Parathyroid adenoma (tissue), 2 donors: ENCODE results near the gene EVX2.

Experiments
- H2AFZ ChIP-seq: fragments of 300-600 bp; sonication (generic); one replicate; pipeline ENCODE4 v1.7.0; 2017; ENCODE audit warnings: antibody characterized with exemption, mild to moderate bottlenecking
- H3K27ac ChIP-seq: fragments of 300-600 bp; sonication (generic); one replicate; pipeline ENCODE4 v1.7.0; 2017
- H3K27me3 ChIP-seq: fragments of 300-600 bp; sonication (generic); one replicate; pipeline ENCODE4 v1.7.0; 2017; ENCODE audit warnings: low read length; ENCODE audit not compliant: control insufficient read depth, insufficient read depth
- H3K36me3 ChIP-seq: fragments of 300-600 bp; sonication (generic); one replicate; pipeline ENCODE4 v1.7.0; 2017; ENCODE audit warnings: low read length; ENCODE audit not compliant: control insufficient read depth, insufficient read depth
- H3K4me1 ChIP-seq: fragments of 300-600 bp; sonication (generic); one replicate; pipeline ENCODE4 v1.7.0; 2017; ENCODE audit warnings: control low read depth
- H3K4me2 ChIP-seq: fragments of 300-600 bp; sonication (generic); one replicate; pipeline ENCODE4 v1.7.0; 2017; ENCODE audit warnings: low read length
- H3K4me3 ChIP-seq: fragments of 300-600 bp; sonication (generic); one replicate; pipeline ENCODE4 v1.7.0; 2017; ENCODE audit warnings: low read depth, low read length
- H3K79me2 ChIP-seq: fragments of 300-600 bp; sonication (generic); one replicate; pipeline ENCODE4 v1.7.0; 2017; ENCODE audit warnings: control low read depth
- H3K9ac ChIP-seq: fragments of 300-600 bp; sonication (generic); one replicate; pipeline ENCODE4 v1.7.0; 2017; ENCODE audit warnings: mild to moderate bottlenecking
- H3K9me3 ChIP-seq: fragments of 300-600 bp; sonication (generic); one replicate; pipeline ENCODE4 v1.7.0; 2017; ENCODE audit warnings: low read length; ENCODE audit not compliant: control insufficient read depth
- CTCF ChIP-seq: fragments of 300-600 bp; sonication (generic); IDR thresholded peaks from one replicate; pipeline ENCODE4 v1.7.0; 2017; ENCODE audit warnings: antibody characterized with exemption, mild to moderate bottlenecking
- donor health status: primary hyperparathyroidism.

Gene EVX2

GRCh38 chr2:176067589-176068418 is 16.0 kb downstream of the EVX2 start:
- Histone ChIP-seq H3K27me3 (peaks cover 18% of the 10 kb centered on the region), H3K27ac (no peak overlapping the region), H2AFZ (no peak overlapping the region), H3K4me3 (peak overlapping the region; percentile 45), H3K9ac (no peak overlapping the region), H3K4me2 (peak overlapping the region; percentile 67), H3K36me3 (no peaks in the 10 kb centered on the region), H3K79me2 (no peaks in the 10 kb centered on the region), H3K9me3 (no peaks in the 10 kb centered on the region), H3K4me1 (no peaks in the 10 kb centered on the region)
- TF ChIP-seq CTCF, result no peak

GRCh38 chr2:176066645-176067588 is 16.8 kb downstream of the EVX2 start:
- Histone ChIP-seq H3K36me3 (no peaks in the 10 kb centered on the region), H3K9ac (no peak overlapping the region), H3K79me2 (no peaks in the 10 kb centered on the region), H2AFZ (peak overlapping the region; percentile 21), H3K9me3 (no peaks in the 10 kb centered on the region), H3K27ac (no peak overlapping the region), H3K4me3 (peak overlapping the region; percentile 45), H3K27me3 (peaks cover 13% of the 10 kb centered on the region), H3K4me2 (peak overlapping the region; percentile 67), H3K4me1 (no peaks in the 10 kb centered on the region)
- TF ChIP-seq CTCF, result no peak

- H3K4me2 ChIP-seq, result no peak overlapping the region
- peaks cover 6% of the 10 kb centered on the region for H3K27me3 ChIP-seq
- H3K27ac ChIP-seq, result no peak overlapping the region
Observed at GRCh38 chr2:176063958-176064357, 19.8 kb downstream of the EVX2 start.

GRCh38 chr2:176056406-176056805 is 27.4 kb downstream of the EVX2 start:
- Histone ChIP-seq H2AFZ (no peak overlapping the region), H3K4me2 (no peak overlapping the region), H3K79me2 (no peaks in the 10 kb centered on the region), H3K9ac (no peak overlapping the region), H3K4me1 (no peaks in the 10 kb centered on the region), H3K36me3 (no peaks in the 10 kb centered on the region), H3K4me3 (no peak overlapping the region), H3K9me3 (no peaks in the 10 kb centered on the region), H3K27me3 (no peaks in the 10 kb centered on the region), H3K27ac (no peak overlapping the region)
- no peak for TF ChIP-seq CTCF

More at GRCh38 chr2:176063958-176064357, 19.8 kb downstream of the EVX2 start:
- no peak overlapping the region for H2AFZ ChIP-seq
- H3K9me3 ChIP-seq, result no peaks in the 10 kb centered on the region
- no peak overlapping the region for H3K4me3 ChIP-seq
- TF ChIP-seq CTCF, result no peak
- no peaks in the 10 kb centered on the region for H3K36me3 ChIP-seq
- no peak overlapping the region for H3K9ac ChIP-seq
- H3K79me2 ChIP-seq, result no peaks in the 10 kb centered on the region
- no peaks in the 10 kb centered on the region for H3K4me1 ChIP-seq
